PC-3 (cell line): ENCODE measurements around the gene PPL. TPM values are rescaled to one million over a fixed set of nuclear protein-coding genes. Genes with fewer than 3 reads are reported as not detected.
A peak's percentile ranks its signal among the peaks of the same experiment; 100 is the strongest.

ENCODE experiments used
- ATAC-seq: fragments of 200-7000 bp; cut with Tn5 transposase; 2 replicates; pipeline ENCODE4 v1.9.1; 2020; ENCODE audit warnings: mild to moderate bottlenecking, moderate library complexity
- BruUV-seq: library from RNA; stranded (reverse); fragments of 400-500 nt; replicated peaks from 2 replicates; lab custom pipeline; 2021; lab: Mats Ljungman, UMichigan
- CTCF ChIA-PET: fragments of 300-600 bp; sonication (Branson Sonifier 250); formaldehyde crosslinking; loops from one replicate; lab custom pipeline; 2022; ENCODE audit warnings: antibody characterized with exemption; lab: Charles Lee
- POLR2A ChIA-PET: fragments of 300-600 bp; sonication (Branson Sonifier 250); formaldehyde crosslinking; loops from one replicate; lab custom pipeline; 2022; ENCODE audit warnings: antibody characterized with exemption; ENCODE audit not compliant: unreplicated experiment; lab: Charles Lee
- DNase-seq: peaks from one replicate; pipeline ENCODE4 v3.0.0-alpha.2; 2015
- H2AFZ ChIP-seq: fragments of 300-600 bp; sonication (generic); 2 replicates; pipeline ENCODE4 v1.6.0; 2016; ENCODE audit warnings: antibody characterized with exemption, low read length
- H3F3A ChIP-seq: fragments of 300-600 bp; sonication (generic); one replicate; pipeline ENCODE4 v1.6.0; 2017; ENCODE audit warnings: antibody characterized with exemption, low read length, control low read depth, mild to moderate bottlenecking; ENCODE audit not compliant: unreplicated experiment
- H3K27ac ChIP-seq: fragments of 300-600 bp; sonication (generic); 2 replicates; pipeline ENCODE4 v1.5.1; 2016; ENCODE audit warnings: mild to moderate bottlenecking, low read length
- H3K27me3 ChIP-seq: fragments of 300-600 bp; sonication (generic); 2 replicates; pipeline ENCODE4 v1.6.1; 2016; ENCODE audit warnings: low read length, mixed read lengths
- H3K36me3 ChIP-seq: fragments of 300-600 bp; sonication (generic); 2 replicates; pipeline ENCODE4 v1.6.1; 2016; ENCODE audit warnings: low read depth, mixed run types, low read length, mixed read lengths
- H3K4me1 ChIP-seq: fragments of 300-600 bp; sonication (generic); 2 replicates; pipeline ENCODE4 v1.5.1; 2016; ENCODE audit warnings: low read length; ENCODE audit not compliant: insufficient read depth
- H3K4me2 ChIP-seq: fragments of 300-600 bp; sonication (generic); 2 replicates; pipeline ENCODE4 v1.6.0; 2016; ENCODE audit warnings: low read length
- H3K4me3 ChIP-seq: fragments of 300-600 bp; sonication (generic); 2 replicates; pipeline ENCODE4 v1.5.1; 2016; ENCODE audit warnings: mild to moderate bottlenecking, low read length, mixed read lengths
- H3K79me2 ChIP-seq: fragments of 300-600 bp; sonication (generic); 2 replicates; pipeline ENCODE4 v1.6.1; 2017; ENCODE audit warnings: low read length, mixed read lengths
- H3K9ac ChIP-seq: fragments of 300-600 bp; sonication (generic); 2 replicates; pipeline ENCODE4 v1.6.0; 2016; ENCODE audit warnings: mild to moderate bottlenecking, low read length
- H3K9me2 ChIP-seq: fragments of 300-600 bp; sonication (generic); replicated peaks from 2 replicates; pipeline ENCODE4 v1.6.1; 2016; ENCODE audit warnings: mixed run types, low read length, mixed read lengths
- H3K9me3 ChIP-seq: fragments of 300-600 bp; sonication (generic); 2 replicates; pipeline ENCODE4 v1.6.1; 2016; ENCODE audit warnings: low read length, mixed read lengths
- H4K20me1 ChIP-seq: fragments of 300-600 bp; sonication (generic); 2 replicates; pipeline ENCODE4 v1.6.1; 2016; ENCODE audit warnings: low read length, mixed read lengths
- EZH2 ChIP-seq: fragments of 300-600 bp; sonication (generic); IDR thresholded peaks from one replicate; pipeline ENCODE4 v1.6.1; 2017; ENCODE audit warnings: antibody characterized with exemption, mild to moderate bottlenecking, low read length; ENCODE audit not compliant: unreplicated experiment
- EZH2phosphoT487 ChIP-seq: fragments of 300-600 bp; sonication (generic); IDR thresholded peaks from 2 replicates; pipeline ENCODE4 v1.6.1; 2018; ENCODE audit warnings: mild to moderate bottlenecking, antibody characterized with exemption, low read length, borderline replicate concordance
- intact Hi-C: fragments of 100-400 bp; cut with micrococcal nuclease; formaldehyde crosslinking; loops from 2 replicates; pipeline ENCODE4 v1.9.0; 2023
- total RNA-seq: library from RNA; depleted of rRNA; stranded (reverse); fragments of >200 nt; gene quantifications from 2 replicates; pipeline ENCODE4 v1.2.3, GENCODE V29; 2014
- TF ChIP-seq, protein P1 (sequence below): fragments of 300-600 bp; sonication (generic); conservative IDR thresholded peaks from 2 replicates; pipeline ENCODE4 v1.5.1; 2017; ENCODE audit warnings: antibody characterized with exemption, low read depth, mild to moderate bottlenecking, low read length

The PPL gene
- total RNA-seq, 1 experiment from 2014 or later: 18.8 TPM

GRCh38 chr16:4945560-4946502, 8.9 kb upstream of the PPL start:
- peak; percentile 57 for ATAC-seq
- H3K36me3 ChIP-seq: no peaks in the 10 kb centered on the region
- H2AFZ ChIP-seq: no peak overlapping the region
- no peaks in the 10 kb centered on the region for H3K79me2 ChIP-seq
- peak overlapping the region; percentile 52; the same call in 1 of the 2 replicates for H3K9ac ChIP-seq
- DNase-seq: peak; percentile 94
- no peaks in the 10 kb centered on the region for H3K9me2 ChIP-seq
- no peaks in the 10 kb centered on the region for H3K27me3 ChIP-seq
- no peak for TF ChIP-seq EZH2phosphoT487
- no peak for TF ChIP-seq EZH2
- TF ChIP-seq, protein P1, sequence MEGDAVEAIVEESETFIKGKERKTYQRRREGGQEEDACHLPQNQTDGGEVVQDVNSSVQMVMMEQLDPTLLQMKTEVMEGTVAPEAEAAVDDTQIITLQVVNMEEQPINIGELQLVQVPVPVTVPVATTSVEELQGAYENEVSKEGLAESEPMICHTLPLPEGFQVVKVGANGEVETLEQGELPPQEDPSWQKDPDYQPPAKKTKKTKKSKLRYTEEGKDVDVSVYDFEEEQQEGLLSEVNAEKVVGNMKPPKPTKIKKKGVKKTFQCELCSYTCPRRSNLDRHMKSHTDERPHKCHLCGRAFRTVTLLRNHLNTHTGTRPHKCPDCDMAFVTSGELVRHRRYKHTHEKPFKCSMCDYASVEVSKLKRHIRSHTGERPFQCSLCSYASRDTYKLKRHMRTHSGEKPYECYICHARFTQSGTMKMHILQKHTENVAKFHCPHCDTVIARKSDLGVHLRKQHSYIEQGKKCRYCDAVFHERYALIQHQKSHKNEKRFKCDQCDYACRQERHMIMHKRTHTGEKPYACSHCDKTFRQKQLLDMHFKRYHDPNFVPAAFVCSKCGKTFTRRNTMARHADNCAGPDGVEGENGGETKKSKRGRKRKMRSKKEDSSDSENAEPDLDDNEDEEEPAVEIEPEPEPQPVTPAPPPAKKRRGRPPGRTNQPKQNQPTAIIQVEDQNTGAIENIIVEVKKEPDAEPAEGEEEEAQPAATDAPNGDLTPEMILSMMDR: no peak
- H3K4me3 ChIP-seq: no peak overlapping the region; the same call in 1 of the 2 replicates
- peak overlapping the region; percentile 92 for H3K27ac ChIP-seq
- H3K4me1 ChIP-seq: peaks cover 37% of the 10 kb centered on the region
- intact Hi-C loops: loop anchor here (10.0 kb wide), 1 partner anchor 211 kb away; the partner anchor contains the start of genes ANKS3 and DNAAF8
- POLR2A ChIA-PET: interaction anchor here (0.5 kb wide), 1 partner anchor 1838 kb away, joined by 16 read pairs; no protein-coding TSS in a partner anchor
- H3K9me3 ChIP-seq: no peaks in the 10 kb centered on the region
- H3F3A ChIP-seq: peaks cover 9% of the 10 kb centered on the region
- BruUV-seq: no TSS peak
- peak overlapping the region; percentile 75 for H3K4me2 ChIP-seq
- CTCF ChIA-PET: no interaction called here
- H4K20me1 ChIP-seq: no peaks in the 10 kb centered on the region

DNA sequence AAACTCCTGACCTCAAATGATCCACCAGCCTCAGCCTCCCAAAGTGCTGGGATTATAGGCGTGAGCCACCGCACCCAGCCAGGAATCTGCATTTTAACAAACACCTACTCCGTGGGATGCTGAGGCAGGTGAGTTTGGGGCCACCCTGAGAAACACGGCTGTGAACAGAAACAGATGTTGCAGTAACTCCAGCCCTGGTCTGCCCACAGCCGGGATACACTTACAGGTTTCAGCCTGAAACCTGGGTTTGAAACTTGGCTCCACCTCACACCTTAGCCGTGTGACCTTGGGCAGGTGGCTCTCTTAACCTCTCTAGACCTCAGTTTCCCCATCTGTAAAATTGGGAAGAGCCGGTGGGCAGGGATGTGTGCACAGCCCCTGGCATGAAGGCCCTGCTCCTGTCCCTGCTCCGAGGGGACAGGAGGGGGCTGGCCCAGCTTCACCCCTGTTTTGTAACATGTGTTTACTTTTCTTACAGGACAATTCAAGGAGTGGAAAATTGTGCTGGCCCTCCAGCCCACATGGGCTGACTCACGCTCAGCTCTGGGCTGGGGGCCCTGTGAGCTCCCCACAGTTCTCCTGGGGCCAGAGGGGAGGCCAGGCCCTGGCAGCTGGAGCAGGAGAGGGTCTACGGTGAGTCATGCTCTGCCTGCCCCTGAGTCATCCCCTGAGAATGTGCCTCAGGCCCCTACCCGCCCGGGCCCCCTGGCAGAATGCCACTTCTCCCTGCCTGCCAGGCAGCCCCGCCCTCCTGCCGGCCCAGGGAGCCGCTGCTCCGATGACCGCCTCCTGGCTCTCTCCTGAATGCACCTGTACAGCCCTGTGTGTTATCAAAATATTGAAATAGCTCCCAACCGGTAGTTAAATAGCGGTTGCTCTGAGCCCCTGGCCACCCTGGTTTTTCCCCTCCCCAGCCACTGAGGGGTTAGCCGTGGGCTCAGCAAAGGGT, 7.7 kb upstream of the PPL start:
- Histone ChIP-seq H2AFZ (no peak overlapping the region), H3K4me1 (peaks cover 37% of the 10 kb centered on the region), H3K36me3 (no peaks in the 10 kb centered on the region), H3K27me3 (no peaks in the 10 kb centered on the region), H4K20me1 (no peaks in the 10 kb centered on the region), H3K4me3 (peak overlapping the region; percentile 38; the same call in 1 of the 2 replicates), H3K9me2 (no peaks in the 10 kb centered on the region), H3K4me2 (peak overlapping the region; percentile 75), H3K79me2 (no peaks in the 10 kb centered on the region), H3K9me3 (no peaks in the 10 kb centered on the region), H3F3A (peaks cover 9% of the 10 kb centered on the region), H3K9ac (peak overlapping the region; percentile 52), H3K27ac (peak overlapping the region; percentile 92)
- intact Hi-C loops: loop anchor here (10.0 kb wide), 1 partner anchor 210 kb away; the partner anchor contains the start of genes ANKS3 and DNAAF8
- BruUV-seq: TSS peak; percentile 13
- ATAC-seq: peak; percentile 67
- ChIA-PET POLR2A (interaction anchor here (0.5 kb wide), 1 partner anchor 1837 kb away, joined by 16 read pairs; no protein-coding TSS in a partner anchor), CTCF (no interaction called here)
- no peak for TF ChIP-seq EZH2
- TF ChIP-seq, protein P1: no peak
- TF ChIP-seq EZH2phosphoT487: no peak
- peak; percentile 93 for DNase-seq
